Ishikawa (cell line): ENCODE results near the gene EML4.

Experiments used
- CEBPB ChIP-seq: IDR thresholded peaks from 2 replicates; pipeline ENCODE4 v1.6.1; 2012
- CREB1 ChIP-seq: IDR thresholded peaks from 2 replicates; pipeline ENCODE4 v1.6.1; 2012; ENCODE audit warnings: low read depth
- EGR1 ChIP-seq: IDR thresholded peaks from 2 replicates; pipeline ENCODE4 v1.6.1; 2012
- EP300 ChIP-seq: IDR thresholded peaks from 2 replicates; pipeline ENCODE4 v1.6.1; 2012; ENCODE audit warnings: borderline replicate concordance
- FOXM1 ChIP-seq: IDR thresholded peaks from 2 replicates; pipeline ENCODE4 v1.6.1; 2012; ENCODE audit warnings: low read depth, borderline replicate concordance
- NFIC ChIP-seq: IDR thresholded peaks from 2 replicates; pipeline ENCODE4 v1.6.1; 2012
- RAD21 ChIP-seq: IDR thresholded peaks from 2 replicates; pipeline ENCODE4 v1.6.1; 2012; ENCODE audit warnings: low read depth
- TAF1 ChIP-seq: IDR thresholded peaks from 2 replicates; pipeline ENCODE4 v1.6.1; 2012; ENCODE audit warnings: low read depth, mild to moderate bottlenecking
- TCF12 ChIP-seq: IDR thresholded peaks from 2 replicates; pipeline ENCODE4 v1.6.1; 2012; ENCODE audit warnings: low read depth
- TEAD4 ChIP-seq: IDR thresholded peaks from 2 replicates; pipeline ENCODE4 v1.6.1; 2012
- YY1 ChIP-seq: IDR thresholded peaks from 2 replicates; pipeline ENCODE4 v1.6.1; 2012; ENCODE audit warnings: low read depth
- ZBTB7A ChIP-seq: IDR thresholded peaks from 2 replicates; pipeline ENCODE4 v1.6.1; 2012; ENCODE audit warnings: low read depth
- TF ChIP-seq, protein P1 (sequence below): IDR thresholded peaks from 2 replicates; pipeline ENCODE4 v1.6.1; 2012
- TF ChIP-seq, protein P2 (sequence below): IDR thresholded peaks from 2 replicates; pipeline ENCODE4 v1.6.1; 2012
- TF ChIP-seq, protein P3 (sequence below): IDR thresholded peaks from 2 replicates; pipeline ENCODE4 v1.6.1; 2012; ENCODE audit warnings: low read depth, mild to moderate bottlenecking

EML4 gene

DNA sequence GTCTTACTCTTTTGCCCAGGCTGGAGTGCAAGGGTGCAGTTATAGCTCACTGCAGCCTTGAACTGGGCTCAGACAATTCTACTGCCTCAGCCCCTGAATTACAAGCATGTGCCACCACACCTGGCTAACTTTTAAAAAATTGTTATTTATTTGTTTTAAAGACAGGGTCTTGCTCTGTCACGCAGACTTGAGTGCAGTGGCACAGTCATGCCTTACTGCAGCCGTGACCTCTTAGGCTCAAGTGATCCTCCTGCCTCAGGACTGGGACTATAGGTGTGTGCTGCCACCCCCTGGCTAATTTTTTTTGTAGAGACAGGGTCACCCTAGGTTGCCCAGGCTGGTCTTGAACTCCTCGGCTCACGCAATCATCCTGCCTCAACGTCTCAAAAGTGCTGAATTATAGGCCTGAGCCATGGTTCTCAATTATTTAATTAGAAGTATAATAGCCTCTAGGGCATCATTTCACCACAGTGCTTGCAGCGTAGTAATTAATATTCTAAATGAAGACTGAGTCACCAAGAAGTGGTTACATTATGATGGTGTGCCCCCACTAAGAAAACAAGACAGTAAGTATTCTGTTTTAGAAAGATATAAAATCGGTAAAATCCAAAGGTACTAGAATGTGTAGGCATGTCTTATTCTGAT is 69.6 kb downstream of the EML4 start:
- no peak for TF ChIP-seq FOXM1
- TF ChIP-seq CEBPB = no peak
- peak; percentile 72 for TF ChIP-seq RAD21
- no peak for TF ChIP-seq TAF1

DNA sequence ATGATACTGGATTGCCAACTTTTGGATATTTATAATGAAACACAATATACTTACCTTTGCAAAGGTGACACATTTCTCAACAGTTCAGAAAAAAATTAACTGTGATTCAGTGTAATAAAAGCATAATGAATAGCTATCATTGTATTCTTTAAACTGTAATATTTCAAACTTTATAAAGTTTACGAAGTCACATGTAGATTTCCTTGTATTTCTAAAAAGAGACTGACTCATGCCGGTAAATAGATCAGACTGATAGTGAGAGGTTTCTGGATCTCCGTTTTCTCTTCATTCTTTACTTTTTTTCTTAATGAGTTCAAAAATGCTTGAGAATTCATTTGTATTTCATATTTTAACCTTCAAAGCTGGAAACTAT is 70.1 kb downstream of the EML4 start:
- TF ChIP-seq, protein P1, sequence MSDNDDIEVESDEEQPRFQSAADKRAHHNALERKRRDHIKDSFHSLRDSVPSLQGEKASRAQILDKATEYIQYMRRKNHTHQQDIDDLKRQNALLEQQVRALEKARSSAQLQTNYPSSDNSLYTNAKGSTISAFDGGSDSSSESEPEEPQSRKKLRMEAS = no peak
- TF ChIP-seq CREB1 = no peak

DNA sequence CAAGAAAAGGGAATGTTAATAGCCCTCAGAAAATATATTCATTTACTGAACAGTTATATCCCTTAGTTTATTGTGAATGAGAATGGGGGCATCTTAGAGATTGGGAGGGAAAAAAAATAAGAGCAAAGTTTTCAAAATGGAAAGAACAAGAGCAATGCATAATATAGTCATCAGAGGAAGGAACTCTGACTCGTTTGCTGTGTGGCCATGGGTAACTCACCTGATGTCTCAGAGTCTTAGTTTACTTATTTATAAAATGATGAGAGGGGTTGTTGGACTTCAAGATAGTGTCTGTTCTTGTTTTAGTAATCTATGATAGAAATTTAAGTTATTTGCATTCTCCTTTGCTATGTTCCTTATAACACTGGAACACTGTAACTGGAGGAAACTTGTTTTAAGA is 70.7 kb downstream of the EML4 start:
- TF ChIP-seq RAD21 (no peak), NFIC (no peak), EP300 (no peak), EGR1 (no peak), CEBPB (no peak), TEAD4 (no peak)

DNA sequence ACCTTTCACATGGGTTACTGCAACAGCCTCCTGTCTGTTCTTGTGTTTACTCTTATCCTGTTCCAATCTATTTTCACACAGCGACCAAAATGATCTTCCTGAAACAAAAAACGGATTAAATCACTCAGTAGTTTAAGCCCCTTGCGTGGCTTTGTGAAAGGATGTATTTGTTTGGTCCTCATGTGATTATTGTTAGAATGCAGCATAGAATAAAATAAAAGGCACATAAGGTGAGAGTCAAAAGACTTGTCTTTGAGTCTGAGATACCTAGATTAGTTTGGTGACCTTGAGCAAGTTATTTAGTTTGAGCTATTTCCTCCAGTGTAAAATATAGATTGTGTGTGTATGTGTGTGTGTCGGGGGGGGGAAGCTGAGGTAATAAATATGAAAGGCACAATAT is 72.4 kb downstream of the EML4 start:
- no peak for TF ChIP-seq CREB1
- no peak for TF ChIP-seq TCF12
- TF ChIP-seq, protein P2, sequence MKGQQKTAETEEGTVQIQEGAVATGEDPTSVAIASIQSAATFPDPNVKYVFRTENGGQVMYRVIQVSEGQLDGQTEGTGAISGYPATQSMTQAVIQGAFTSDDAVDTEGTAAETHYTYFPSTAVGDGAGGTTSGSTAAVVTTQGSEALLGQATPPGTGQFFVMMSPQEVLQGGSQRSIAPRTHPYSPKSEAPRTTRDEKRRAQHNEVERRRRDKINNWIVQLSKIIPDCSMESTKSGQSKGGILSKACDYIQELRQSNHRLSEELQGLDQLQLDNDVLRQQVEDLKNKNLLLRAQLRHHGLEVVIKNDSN = no peak
- TF ChIP-seq, protein P1 = no peak
- no peak for TF ChIP-seq TAF1
- TF ChIP-seq FOXM1 = no peak
- TF ChIP-seq, protein P3, sequence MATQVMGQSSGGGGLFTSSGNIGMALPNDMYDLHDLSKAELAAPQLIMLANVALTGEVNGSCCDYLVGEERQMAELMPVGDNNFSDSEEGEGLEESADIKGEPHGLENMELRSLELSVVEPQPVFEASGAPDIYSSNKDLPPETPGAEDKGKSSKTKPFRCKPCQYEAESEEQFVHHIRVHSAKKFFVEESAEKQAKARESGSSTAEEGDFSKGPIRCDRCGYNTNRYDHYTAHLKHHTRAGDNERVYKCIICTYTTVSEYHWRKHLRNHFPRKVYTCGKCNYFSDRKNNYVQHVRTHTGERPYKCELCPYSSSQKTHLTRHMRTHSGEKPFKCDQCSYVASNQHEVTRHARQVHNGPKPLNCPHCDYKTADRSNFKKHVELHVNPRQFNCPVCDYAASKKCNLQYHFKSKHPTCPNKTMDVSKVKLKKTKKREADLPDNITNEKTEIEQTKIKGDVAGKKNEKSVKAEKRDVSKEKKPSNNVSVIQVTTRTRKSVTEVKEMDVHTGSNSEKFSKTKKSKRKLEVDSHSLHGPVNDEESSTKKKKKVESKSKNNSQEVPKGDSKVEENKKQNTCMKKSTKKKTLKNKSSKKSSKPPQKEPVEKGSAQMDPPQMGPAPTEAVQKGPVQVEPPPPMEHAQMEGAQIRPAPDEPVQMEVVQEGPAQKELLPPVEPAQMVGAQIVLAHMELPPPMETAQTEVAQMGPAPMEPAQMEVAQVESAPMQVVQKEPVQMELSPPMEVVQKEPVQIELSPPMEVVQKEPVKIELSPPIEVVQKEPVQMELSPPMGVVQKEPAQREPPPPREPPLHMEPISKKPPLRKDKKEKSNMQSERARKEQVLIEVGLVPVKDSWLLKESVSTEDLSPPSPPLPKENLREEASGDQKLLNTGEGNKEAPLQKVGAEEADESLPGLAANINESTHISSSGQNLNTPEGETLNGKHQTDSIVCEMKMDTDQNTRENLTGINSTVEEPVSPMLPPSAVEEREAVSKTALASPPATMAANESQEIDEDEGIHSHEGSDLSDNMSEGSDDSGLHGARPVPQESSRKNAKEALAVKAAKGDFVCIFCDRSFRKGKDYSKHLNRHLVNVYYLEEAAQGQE = no peak
- TF ChIP-seq YY1 = no peak
- no peak for TF ChIP-seq EGR1
- TF ChIP-seq ZBTB7A = no peak
- TF ChIP-seq EP300 = no peak
- TF ChIP-seq NFIC = no peak
- TF ChIP-seq CEBPB = no peak
- TF ChIP-seq RAD21 = no peak

DNA sequence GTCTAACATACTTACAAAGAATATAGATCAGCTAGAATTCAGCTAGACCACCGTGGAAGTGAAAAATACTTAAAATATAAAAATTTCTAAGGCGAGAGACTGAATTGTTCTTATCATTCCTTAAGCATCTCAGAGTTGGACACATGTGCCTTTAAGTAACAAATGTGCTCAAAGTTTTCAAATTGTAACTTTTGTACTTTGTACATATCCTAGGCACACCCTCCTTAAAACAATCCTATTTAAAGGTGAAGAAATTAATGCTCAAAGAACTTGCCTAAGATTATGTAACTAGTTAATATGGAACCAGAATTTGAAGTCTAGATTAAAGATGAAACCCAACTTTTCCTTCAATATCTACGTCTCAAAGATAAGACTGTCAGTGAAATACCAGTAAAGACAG is 74.1 kb downstream of the EML4 start:
- no peak for TF ChIP-seq TCF12
- TF ChIP-seq YY1 = no peak
- TF ChIP-seq EGR1 = no peak
- no peak for TF ChIP-seq CEBPB
- TF ChIP-seq, protein P1 = no peak
- TF ChIP-seq TEAD4 = no peak
- no peak for TF ChIP-seq NFIC
- TF ChIP-seq, protein P3 = no peak
- TF ChIP-seq, protein P2 = no peak
- no peak for TF ChIP-seq RAD21
- no peak for TF ChIP-seq CREB1

DNA sequence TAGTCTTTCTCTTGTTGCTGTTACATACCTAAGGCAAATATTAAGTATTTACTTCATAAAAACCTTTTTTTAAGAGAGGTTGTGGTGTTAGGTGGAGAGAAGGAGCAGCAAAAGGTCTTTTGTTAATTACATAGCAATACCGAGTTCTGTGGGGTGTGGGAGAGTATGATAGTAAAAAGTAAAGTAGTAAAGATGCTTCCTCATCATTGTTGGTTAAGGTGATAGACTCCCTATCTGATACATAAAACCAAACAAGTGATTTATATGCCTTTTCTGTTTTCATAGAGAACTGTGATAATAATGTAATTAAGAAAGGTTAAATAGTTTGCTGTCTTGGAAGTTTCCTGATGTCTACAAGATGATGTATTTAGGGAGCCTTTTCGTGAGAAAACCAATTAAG is 75.4 kb downstream of the EML4 start:
- TF ChIP-seq, protein P1 = no peak

DNA sequence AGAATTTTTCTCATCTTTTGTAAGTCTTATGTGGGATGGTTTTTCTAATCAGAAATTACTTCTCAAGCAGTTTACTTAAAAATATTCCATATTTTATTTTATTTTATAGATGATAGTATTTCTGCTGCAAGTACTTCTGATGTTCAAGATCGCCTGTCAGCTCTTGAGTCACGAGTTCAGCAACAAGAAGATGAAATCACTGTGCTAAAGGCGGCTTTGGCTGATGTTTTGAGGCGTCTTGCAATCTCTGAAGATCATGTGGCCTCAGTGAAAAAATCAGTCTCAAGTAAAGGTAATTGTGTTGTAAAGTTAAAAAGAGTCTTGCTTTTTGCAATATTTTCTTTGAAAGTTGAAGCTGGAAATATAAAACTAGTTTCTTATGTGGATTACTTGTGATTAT is 76.2 kb downstream of the EML4 start:
- TF ChIP-seq TAF1 = no peak
- TF ChIP-seq, protein P1 = no peak
- no peak for TF ChIP-seq CREB1
